Naive thymus-derived CD4-positive, alpha-beta T cell (primary cell): ENCODE data around the gene GNG7. TPM values are rescaled to one million over a fixed set of nuclear protein-coding genes. Genes with fewer than 3 reads are reported as not detected.
A peak's percentile ranks its signal among the peaks of the same experiment; 100 is the strongest.

Experiments used
- ATAC-seq: fragments of 150-1000 bp; cut with Tn5 transposase; 2 replicates; pipeline ENCODE4 v1.10.0; 2021; ENCODE audit warnings: mild to moderate bottlenecking, moderate library complexity
- CTCF ChIA-PET: fragments of 350-600 bp; sonication (Branson Sonifier 250); formaldehyde crosslinking; loops from one replicate; lab custom pipeline; 2021; ENCODE audit warnings: antibody characterized with exemption; lab: Charles Lee
- POLR2A ChIA-PET: fragments of 350-600 bp; sonication (Branson Sonifier 250); formaldehyde crosslinking; loops from one replicate; lab custom pipeline; 2021; ENCODE audit warnings: antibody characterized with exemption, inconsistent platforms; lab: Charles Lee
- DNase-seq, 9 donors: peaks; one replicate each; pipeline versions ENCODE4 v3.0.0 to v3.0.0-alpha.2; 2020 to 2022; ENCODE audit warnings: mixed read lengths in 1 of 9
- H3K27ac ChIP-seq: one replicate; pipeline ENCODE4 v1.7.0; 2013; ENCODE audit warnings: mild to moderate bottlenecking, low read depth, low read length, moderate library complexity
- H3K27me3 ChIP-seq, 2 donors: one replicate each; pipeline ENCODE4 v1.7.0; 2013; ENCODE audit warnings: low read length in 2 of 2, mild to moderate bottlenecking in 2 of 2, moderate library complexity in 2 of 2; ENCODE audit not compliant: control insufficient read depth in 2 of 2, insufficient read depth in 2 of 2
- H3K36me3 ChIP-seq, 3 experiments: 1 replicate in 2 of 3; 2 replicates in 1 of 3; pipeline ENCODE4 v1.7.0; 2013; ENCODE audit warnings: low read length in 3 of 3, mild to moderate bottlenecking in 3 of 3, moderate library complexity in 1 of 3; ENCODE audit not compliant: insufficient read depth in 3 of 3, control insufficient read depth in 2 of 3
- H3K4me1 ChIP-seq, 2 donors: one replicate each; pipeline ENCODE4 v1.7.0; 2013; ENCODE audit warnings: low read length in 2 of 2, mild to moderate bottlenecking in 2 of 2, moderate library complexity in 1 of 2; ENCODE audit not compliant: control insufficient read depth in 2 of 2, insufficient read depth in 2 of 2
- H3K4me3 ChIP-seq: 2 replicates; pipeline ENCODE4 v1.7.0; 2013; ENCODE audit warnings: mild to moderate bottlenecking, low read length
- H3K9me3 ChIP-seq, 3 experiments: 1 replicate in 2 of 3; 2 replicates in 1 of 3; pipeline ENCODE4 v1.7.0; 2013; ENCODE audit warnings: low read length in 3 of 3; ENCODE audit not compliant: control insufficient read depth in 2 of 3
- H3K27ac Mint-ChIP-seq, 9 donors: one replicate each; pipeline ENCODE4 v1.8.0; 2020 to 2022; ENCODE audit warnings: mixed read lengths in 9 of 9, mild to moderate bottlenecking in 8 of 9, moderate library complexity in 5 of 9, inconsistent platforms in 2 of 9
- H3K27me3 Mint-ChIP-seq, 5 donors: one replicate each; pipeline ENCODE4 v1.8.0; 2021 to 2022; ENCODE audit warnings: mixed read lengths in 5 of 5, mild to moderate bottlenecking in 1 of 5
- H3K36me3 Mint-ChIP-seq, 5 donors: one replicate each; pipeline ENCODE4 v1.8.0; 2020 to 2022; ENCODE audit warnings: mixed read lengths in 5 of 5, mild to moderate bottlenecking in 3 of 5, inconsistent platforms in 1 of 5
- H3K4me1 Mint-ChIP-seq, 7 donors: one replicate each; pipeline ENCODE4 v1.8.0; 2020 to 2022; ENCODE audit warnings: mixed read lengths in 7 of 7, mild to moderate bottlenecking in 3 of 7, inconsistent platforms in 1 of 7
- H3K4me3 Mint-ChIP-seq, 10 donors: one replicate each; pipeline ENCODE4 v1.8.0; 2020 to 2022; ENCODE audit warnings: mild to moderate bottlenecking in 10 of 10, mixed read lengths in 10 of 10, moderate library complexity in 6 of 10, inconsistent platforms in 2 of 10
- H3K9me3 Mint-ChIP-seq, 11 donors: one replicate each; pipeline ENCODE4 v1.8.0; 2020 to 2022; ENCODE audit warnings: mixed read lengths in 11 of 11, mild to moderate bottlenecking in 4 of 11, inconsistent platforms in 1 of 11, moderate library complexity in 1 of 11
- intact Hi-C, 2 donors: fragments of 100-400 bp; cut with micrococcal nuclease; formaldehyde crosslinking; loops; one replicate each; pipeline ENCODE4 v1.15.1; 2023
- polyA plus RNA-seq, 2 donors: library from polyadenylated mRNA; unstranded; fragments of 300-500 nt; fragmentation: Illumina TruSeq; gene quantifications; one replicate each; pipeline ENCODE4 v1.2.3, GENCODE V29; 2021
- total RNA-seq, 6 experiments: library from RNA in 5 of 6; stranded (reverse) in 5 of 6; gene quantifications; 1 replicate in 5 of 6; 2 replicates in 1 of 6; pipeline ENCODE4 v1.2.3 and lab custom pipeline; 2021 to 2026

The GNG7 gene
- total and polyA plus RNA-seq, 7 experiments from 2014 or later: 0.31 to 6.8 (median 4.7) TPM

DNA sequence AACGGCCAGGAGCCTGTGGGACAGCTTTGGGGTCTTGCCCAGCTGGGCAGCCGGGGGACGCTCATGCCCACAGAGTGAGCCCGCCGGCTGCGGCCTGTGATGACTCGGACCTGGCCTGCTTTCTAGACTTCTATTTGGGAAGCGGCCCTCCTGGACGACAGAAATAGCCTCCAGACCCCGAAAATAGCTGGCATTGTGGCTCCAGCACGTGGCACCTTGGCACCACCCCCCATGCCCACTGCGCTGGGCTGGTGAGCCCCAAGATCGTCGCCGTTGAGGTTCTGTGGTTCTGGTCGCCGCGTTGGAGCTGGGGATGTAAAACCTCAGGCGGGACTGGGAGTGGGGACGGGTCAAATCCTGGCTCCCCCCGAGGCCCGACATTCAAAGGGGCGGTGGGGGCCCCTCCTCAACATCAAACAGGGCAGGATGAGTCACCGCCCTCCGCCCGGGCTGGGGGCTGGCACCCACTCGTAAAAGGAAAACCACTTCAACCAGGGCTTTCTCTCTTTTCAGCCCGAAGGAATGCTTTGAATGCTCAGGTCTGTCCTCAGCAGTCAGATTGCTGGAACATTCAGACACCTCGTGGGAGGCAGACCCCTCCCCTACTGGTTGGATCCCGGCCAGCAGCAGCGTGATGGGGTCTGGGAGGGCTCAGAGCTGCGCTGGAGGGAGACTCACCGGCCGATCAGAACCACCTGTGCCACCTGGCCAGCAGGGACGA is 184.5 kb downstream of the GNG7 start:
- intact Hi-C loops: no loop called here
- Histone ChIP-seq H3K27me3 (no peaks in the 10 kb centered on the region), H3K4me1 (no peaks in the 10 kb centered on the region), H3K4me3 (no peak overlapping the region), H3K9me3 (no peaks in the 10 kb centered on the region), H3K36me3 (no peaks in the 10 kb centered on the region), H3K27ac (no peak overlapping the region)
- ChIA-PET POLR2A (interaction anchor here (0.6 kb wide), 1 partner anchor 10 kb away, joined by 3 read pairs; no protein-coding TSS in a partner anchor), CTCF (no interaction called here)
- peaks cover 0 to 8% (median 0%) of the 10 kb centered on the region in 5 donors for H3K36me3 Mint-ChIP-seq
- DNase-seq: peak in 1 of 9 donors; percentile 16
- peak overlapping the region in 3 of 10 donors; percentile 25 to 31 (median 29) for H3K4me3 Mint-ChIP-seq
- peaks cover 0 to 3% (median 0%) of the 10 kb centered on the region in 11 donors for H3K9me3 Mint-ChIP-seq
- no peaks in the 10 kb centered on the region for H3K27me3 Mint-ChIP-seq
- H3K27ac Mint-ChIP-seq: no peak overlapping the region
- no peak for ATAC-seq
- H3K4me1 Mint-ChIP-seq: peaks cover 0 to 8% (median 0%) of the 10 kb centered on the region in 7 donors

DNA sequence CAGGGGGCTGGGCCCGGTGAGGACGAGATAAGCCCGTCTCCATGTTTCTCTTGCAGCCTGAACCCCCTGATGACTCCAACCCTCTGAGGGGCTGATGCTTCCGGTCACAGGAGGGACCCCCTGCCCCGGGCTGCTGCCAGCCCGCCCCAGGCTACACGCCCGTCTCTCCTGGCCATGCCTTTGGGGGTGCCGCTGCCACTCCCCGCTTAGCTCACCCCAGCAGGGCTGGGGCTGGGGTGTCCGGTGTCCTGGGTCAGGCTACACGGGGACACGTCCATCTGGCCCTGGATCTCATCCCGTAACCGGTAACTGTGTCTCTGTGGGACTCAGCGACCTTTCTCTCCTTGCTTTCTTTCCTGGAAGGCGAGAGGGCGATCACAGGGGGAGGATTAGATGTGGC is 185.8 kb downstream of the GNG7 start:
- H3K27me3 ChIP-seq: no peaks in the 10 kb centered on the region
- H3K36me3 ChIP-seq: no peaks in the 10 kb centered on the region
- no peaks in the 10 kb centered on the region for H3K27me3 Mint-ChIP-seq
- DNase-seq (no peak), ATAC-seq (no peak)
- CTCF ChIA-PET: interaction anchor here (1.4 kb wide), 1 partner anchor 16 kb away, joined by 5 read pairs; no protein-coding TSS in a partner anchor
- H3K27ac Mint-ChIP-seq: no peak overlapping the region
- peaks cover 0 to 8% (median 0%) of the 10 kb centered on the region in 7 donors for H3K4me1 Mint-ChIP-seq
- POLR2A ChIA-PET: no interaction called here
- no peak overlapping the region for H3K4me3 Mint-ChIP-seq
- intact Hi-C loops: no loop called here
- H3K27ac ChIP-seq: no peak overlapping the region
- H3K4me1 ChIP-seq: no peaks in the 10 kb centered on the region
- H3K9me3 ChIP-seq: no peaks in the 10 kb centered on the region
- H3K36me3 Mint-ChIP-seq: peaks cover 0 to 8% (median 0%) of the 10 kb centered on the region in 5 donors
- H3K4me3 ChIP-seq: no peak overlapping the region
- peaks cover 0 to 3% (median 0%) of the 10 kb centered on the region in 11 donors for H3K9me3 Mint-ChIP-seq

DNA sequence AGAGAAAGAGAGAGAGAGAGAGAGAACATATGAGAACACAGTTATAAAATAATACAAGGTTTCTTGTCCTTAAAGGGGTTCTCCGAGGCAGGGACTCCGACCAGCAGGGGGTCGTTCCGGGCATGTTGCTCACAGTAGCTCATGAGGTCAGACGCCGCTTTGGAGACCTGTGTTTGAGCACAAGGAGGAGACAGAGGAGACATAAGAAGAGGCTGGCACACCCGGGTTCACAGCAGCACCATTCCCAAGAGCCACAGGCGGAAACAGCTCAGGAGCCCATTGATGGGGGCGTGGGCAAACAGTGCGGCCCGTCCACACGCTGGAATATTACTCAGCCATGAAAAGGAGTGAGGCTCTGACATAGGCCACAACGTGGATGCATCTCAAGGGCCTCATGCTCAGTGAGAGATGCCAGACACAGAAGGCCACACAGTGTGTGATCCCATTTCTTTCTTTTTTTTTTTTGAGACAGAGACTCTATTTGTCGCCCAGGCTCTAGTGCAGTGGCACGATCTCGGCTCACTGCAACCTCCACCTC is 187.4 kb downstream of the GNG7 start:
- CTCF ChIA-PET: no interaction called here
- DNase-seq: no peak
- no peak for ATAC-seq
- Mint-ChIP-seq H3K4me3 (no peak overlapping the region), H3K27ac (peak overlapping the region in 1 of 9 donors; percentile 30), H3K27me3 (no peaks in the 10 kb centered on the region), H3K4me1 (peaks cover 0 to 8% (median 0%) of the 10 kb centered on the region in 7 donors), H3K36me3 (peaks cover 0 to 8% (median 0%) of the 10 kb centered on the region in 5 donors), H3K9me3 (peaks cover 0 to 3% (median 0%) of the 10 kb centered on the region in 11 donors)
- no peaks in the 10 kb centered on the region for H3K36me3 ChIP-seq
- intact Hi-C loops: no loop called here
- no peaks in the 10 kb centered on the region for H3K9me3 ChIP-seq
- H3K27me3 ChIP-seq: no peaks in the 10 kb centered on the region
- H3K4me1 ChIP-seq: no peaks in the 10 kb centered on the region
- POLR2A ChIA-PET: interaction anchor here (0.7 kb wide), 2 partner anchors 292 to 352 kb away, joined by 3 read pairs; no protein-coding TSS in a partner anchor
- no peak overlapping the region for H3K27ac ChIP-seq
- no peak overlapping the region for H3K4me3 ChIP-seq

DNA sequence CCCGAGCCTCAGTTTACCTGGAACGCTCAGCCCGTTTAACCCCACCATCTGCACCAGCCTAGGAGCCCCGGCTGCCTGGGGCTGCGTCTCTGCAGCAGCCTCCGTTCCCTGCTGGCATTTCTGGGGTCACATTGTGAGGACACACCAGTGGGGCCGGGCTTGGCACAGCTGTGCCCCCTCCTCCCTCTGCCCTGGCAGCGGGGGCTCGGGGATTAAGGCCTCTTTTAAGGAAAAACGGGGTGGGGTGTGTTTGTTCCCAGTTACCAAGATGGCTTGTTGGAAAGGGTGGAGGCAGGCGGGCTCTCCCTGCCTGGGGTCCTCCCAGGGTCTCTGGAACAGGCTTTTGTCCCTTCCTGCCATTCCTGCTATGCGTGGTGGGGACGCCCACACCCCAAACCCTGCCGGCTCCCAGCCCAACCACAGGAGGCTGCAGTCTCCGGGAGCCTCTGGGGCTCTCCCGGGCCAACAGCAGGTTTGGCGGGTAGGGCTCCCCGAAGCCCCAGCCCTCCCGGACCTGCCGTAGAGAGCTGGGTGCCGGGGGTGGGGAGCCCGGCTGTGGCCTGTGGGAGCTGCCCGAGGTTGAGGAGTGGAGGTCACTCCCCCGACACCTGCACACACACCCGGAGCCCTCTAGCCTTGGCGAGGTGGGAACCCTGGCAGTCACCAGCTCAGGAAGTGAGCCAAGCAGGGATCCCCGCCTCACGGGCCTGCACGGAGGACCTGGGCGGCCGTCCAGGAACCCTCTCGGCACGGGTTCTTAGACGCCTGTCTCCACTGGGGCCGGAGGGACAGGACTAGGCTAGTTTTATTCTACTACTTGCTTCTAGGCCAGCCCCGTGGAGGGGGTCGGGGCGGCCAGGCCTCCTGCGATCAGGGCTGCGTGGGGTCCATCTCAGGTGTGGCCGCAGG is 189.7 kb downstream of the GNG7 start:
- DNase-seq: no peak
- Mint-ChIP-seq H3K4me3 (no peak overlapping the region), H3K36me3 (peaks cover 0 to 8% (median 0%) of the 10 kb centered on the region in 5 donors), H3K4me1 (peaks cover 0 to 4% (median 3%) of the 10 kb centered on the region in 7 donors), H3K27me3 (no peaks in the 10 kb centered on the region), H3K27ac (no peak overlapping the region), H3K9me3 (peaks cover 0 to 3% (median 0%) of the 10 kb centered on the region in 11 donors)
- H3K4me1 ChIP-seq: no peaks in the 10 kb centered on the region
- no peaks in the 10 kb centered on the region for H3K36me3 ChIP-seq
- H3K27me3 ChIP-seq: no peaks in the 10 kb centered on the region
- ChIA-PET POLR2A (interaction anchor here (0.6 to 0.7 kb wide), 2 partner anchors 9 to 36 kb away, joined by 3 read pairs; no protein-coding TSS in a partner anchor), CTCF (no interaction called here)
- ATAC-seq: no peak
- no peak overlapping the region for H3K27ac ChIP-seq
- H3K9me3 ChIP-seq: no peaks in the 10 kb centered on the region
- no peak overlapping the region for H3K4me3 ChIP-seq
- intact Hi-C loops: no loop called here

DNA sequence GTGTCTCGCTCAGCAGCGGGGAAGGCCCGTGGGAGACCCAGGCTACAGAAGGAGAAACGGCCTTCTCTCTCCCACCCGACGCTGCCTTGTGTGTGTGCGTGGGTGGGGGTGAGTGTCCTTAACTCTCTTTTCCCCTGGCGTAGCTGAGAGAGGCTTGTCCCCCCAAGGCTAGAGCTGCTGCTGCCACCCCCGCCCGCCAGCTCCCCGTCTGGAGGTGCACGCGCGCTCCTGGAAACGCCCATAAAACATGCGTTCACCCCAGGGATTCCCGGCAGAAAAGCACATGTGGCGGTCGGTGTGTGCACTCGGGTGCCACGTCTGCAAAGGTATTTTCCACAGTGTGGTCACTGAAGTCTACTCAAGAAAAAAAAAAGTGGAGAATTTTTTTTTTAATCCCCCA is 190.5 kb downstream of the GNG7 start:
- ChIA-PET POLR2A (interaction anchor here (0.6 kb wide), 1 partner anchor 9 kb away, joined by 3 read pairs; no protein-coding TSS in a partner anchor), CTCF (no interaction called here)
- Mint-ChIP-seq H3K9me3 (peaks cover 0 to 3% (median 0%) of the 10 kb centered on the region in 11 donors), H3K36me3 (peaks cover 0 to 8% (median 0%) of the 10 kb centered on the region in 5 donors), H3K4me3 (no peak overlapping the region), H3K27me3 (peaks cover 0 to 2% (median 0%) of the 10 kb centered on the region in 5 donors), H3K4me1 (peaks cover 0 to 12% (median 7%) of the 10 kb centered on the region in 7 donors), H3K27ac (no peak overlapping the region)
- no peak for DNase-seq
- Histone ChIP-seq H3K4me1 (peaks cover 0 to 2% of the 10 kb centered on the region in 2 donors), H3K27ac (no peak overlapping the region), H3K27me3 (no peaks in the 10 kb centered on the region), H3K36me3 (no peaks in the 10 kb centered on the region), H3K4me3 (no peak overlapping the region), H3K9me3 (no peaks in the 10 kb centered on the region)
- intact Hi-C loops: no loop called here
- ATAC-seq: no peak

DNA sequence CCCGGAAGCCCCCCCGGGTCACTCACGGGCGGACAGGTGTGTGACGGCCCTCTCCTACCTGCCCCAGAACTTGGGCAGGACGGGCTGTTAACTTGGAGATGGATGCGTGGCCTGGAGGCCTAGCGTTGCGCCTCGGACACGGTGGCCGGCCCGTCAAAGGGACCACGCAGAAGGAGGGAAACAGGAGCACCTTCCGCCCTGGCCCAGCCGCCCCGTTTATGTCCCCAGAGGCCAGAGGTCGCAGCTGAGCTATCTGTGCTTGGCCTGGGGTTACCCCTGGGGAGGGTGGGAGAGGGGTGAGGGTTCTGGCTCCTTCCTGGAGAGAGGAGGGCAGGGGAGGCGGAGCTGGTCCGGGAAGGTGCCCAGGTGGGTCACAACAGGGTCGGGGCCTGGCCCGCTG is 190.9 kb downstream of the GNG7 start:
- peaks cover 0 to 3% of the 10 kb centered on the region in 2 donors for H3K4me1 ChIP-seq
- ChIA-PET CTCF (no interaction called here), POLR2A (no interaction called here)
- H3K4me3 ChIP-seq: no peak overlapping the region
- no peaks in the 10 kb centered on the region for H3K27me3 ChIP-seq
- no peak overlapping the region for H3K27ac ChIP-seq
- Mint-ChIP-seq H3K36me3 (peaks cover 0 to 8% (median 0%) of the 10 kb centered on the region in 5 donors), H3K4me1 (peaks cover 0 to 14% (median 7%) of the 10 kb centered on the region in 7 donors), H3K9me3 (peaks cover 0 to 3% (median 0%) of the 10 kb centered on the region in 11 donors), H3K27me3 (peaks cover 0 to 2% (median 0%) of the 10 kb centered on the region in 5 donors), H3K27ac (peak overlapping the region in 1 of 9 donors; percentile 14), H3K4me3 (no peak overlapping the region)
- no peaks in the 10 kb centered on the region for H3K9me3 ChIP-seq
- intact Hi-C loops: no loop called here
- ATAC-seq (no peak), DNase-seq (no peak)
- no peaks in the 10 kb centered on the region for H3K36me3 ChIP-seq
